Endothelial cell of umbilical vein (primary cell): ENCODE data around the gene ACAD11.

ENCODE experiments used
- CTCF ChIP-seq, 2 donors: IDR thresholded peaks; 1 replicate in 1 of 2; 2 replicates in 1 of 2; pipeline ENCODE4 v1.5.1; 2011; ENCODE audit warnings: low read length in 2 of 2, mild to moderate bottlenecking in 2 of 2, moderate library complexity in 2 of 2, control low read depth in 1 of 2, inconsistent platforms in 1 of 2, low read depth in 1 of 2; ENCODE audit not compliant: insufficient read depth in 1 of 2; ENCODE audit errors: extremely low read depth in 1 of 2
- EZH2 ChIP-seq: IDR thresholded peaks from 2 replicates; pipeline ENCODE4 v1.6.1; 2012; ENCODE audit warnings: borderline replicate concordance, low read depth, mild to moderate bottlenecking, moderate library complexity, low read length, inconsistent platforms; ENCODE audit not compliant: severe bottlenecking

- TF ChIP-seq EZH2: no peak
- no peak for TF ChIP-seq CTCF (IDR thresholded peaks at IDR 0.05; ENCODE audit: extremely low read depth in 1 of 2, insufficient read depth in 1 of 2, low read depth in 1 of 2, low read length in 2 of 2)
These were observed 90.0 kb downstream of the ACAD11 start for GRCh38 chr3:132569580-132569979.
